Measurements from ENCODE around the gene IQSEC1.

The IQSEC1 gene

GRCh38 chr3:12929801-12930200 lies 143.4 kb downstream of the IQSEC1 start:
- no peak for DNase-seq

- DNase-seq: no peak
These were observed 146.6 kb downstream of the IQSEC1 start for GRCh38 chr3:12926660-12927059.

DNA sequence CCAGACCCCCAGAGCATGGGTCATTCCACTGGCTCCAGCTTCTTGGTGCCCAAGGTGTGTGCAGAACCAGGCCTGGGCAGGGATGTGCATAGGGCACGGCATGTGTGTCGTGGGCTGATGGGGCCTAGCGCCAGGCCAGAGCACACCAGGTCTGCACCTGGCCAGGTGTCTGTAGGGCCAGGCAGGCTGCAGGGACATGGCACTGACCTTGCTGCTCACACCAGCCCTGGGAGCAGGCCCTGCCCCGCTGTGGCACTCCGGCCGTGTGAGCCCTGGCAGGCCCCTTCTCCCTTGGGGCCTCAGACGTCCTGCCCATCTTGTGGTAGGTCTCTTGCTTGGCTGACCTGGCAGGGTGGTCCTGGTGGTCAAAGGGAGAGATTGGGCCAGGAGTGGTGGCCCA lies 147.6 kb downstream of the IQSEC1 start:
- no peak for DNase-seq

DNA sequence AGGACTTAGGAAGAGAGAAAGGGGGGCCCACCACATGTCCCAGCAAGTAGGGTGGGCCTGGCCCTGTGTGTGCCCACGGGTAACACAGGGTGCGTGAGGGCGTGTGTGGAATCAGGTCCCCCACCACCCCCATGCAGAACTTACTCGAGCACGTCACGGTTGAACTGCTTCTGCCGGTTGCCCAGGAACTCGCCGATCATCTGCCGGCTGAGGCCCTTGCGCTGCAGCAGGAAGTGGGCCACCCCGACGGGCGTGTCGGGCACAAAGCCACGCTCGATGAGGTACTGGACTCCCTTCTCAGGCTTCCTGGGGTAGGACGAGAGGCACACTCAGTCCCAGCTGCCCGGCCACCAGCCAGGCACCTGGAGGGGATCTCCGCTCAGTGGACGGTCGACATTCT lies 148.8 kb downstream of the IQSEC1 start:
- DNase-seq: no peak

- no peak for DNase-seq
These were observed 150.3 kb downstream of the IQSEC1 start for GRCh38 chr3:12922881-12923431.

GRCh38 chr3:12922306-12922705 lies 150.9 kb downstream of the IQSEC1 start:
- DNase-seq: no peak

- DNase-seq: no peak
These were observed 151.5 kb downstream of the IQSEC1 start for GRCh38 chr3:12921736-12922135.

DNA sequence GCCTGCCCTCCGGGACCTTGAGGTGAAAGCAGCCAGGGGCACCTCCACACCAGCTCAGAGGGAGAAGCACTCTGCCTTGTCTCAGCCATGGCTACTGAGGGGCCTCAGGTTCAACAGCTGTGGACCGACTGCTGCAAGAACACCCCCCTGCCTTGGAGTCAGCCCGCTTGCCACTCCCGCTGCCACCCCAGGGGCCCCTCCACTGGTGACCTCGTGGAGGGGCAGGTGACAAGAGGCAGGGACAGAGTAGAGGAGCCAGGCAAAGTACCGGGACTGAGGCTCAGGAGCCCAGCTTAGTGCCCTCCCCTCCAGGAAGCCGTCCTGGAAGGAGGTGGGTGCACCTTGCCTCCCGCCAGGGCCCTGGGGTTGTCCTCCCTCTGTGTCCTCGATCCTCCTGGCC lies 152.3 kb downstream of the IQSEC1 start:
- no peak for DNase-seq

- DNase-seq: no peak
These were observed 154.0 kb downstream of the IQSEC1 start for GRCh38 chr3:12919205-12919604.

DNA sequence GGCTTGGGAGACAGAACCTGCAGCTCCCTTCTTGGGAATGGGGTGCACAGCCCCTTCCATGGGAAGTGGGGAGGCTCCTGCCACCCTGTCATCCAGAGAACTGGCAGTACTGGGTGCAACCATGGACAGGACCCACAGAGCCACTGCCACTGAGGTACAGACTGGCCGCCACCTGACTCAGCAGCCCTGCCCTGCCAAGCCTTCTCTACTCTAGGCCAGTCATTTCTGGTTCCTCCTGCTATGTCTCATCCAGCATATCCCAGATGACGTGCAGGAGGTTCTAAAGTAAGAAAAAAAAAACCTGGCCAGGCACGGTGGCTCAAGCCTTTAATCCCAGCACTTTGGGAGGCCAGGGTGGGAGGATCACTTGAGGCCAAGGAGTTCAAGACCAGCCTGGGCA lies 155.0 kb downstream of the IQSEC1 start:
- no peak for DNase-seq

- DNase-seq: peak in 2 of 5 experiments; percentile 76 to 77
These were observed 157.1 kb downstream of the IQSEC1 start for GRCh38 chr3:12916159-12916558.

- DNase-seq: no peak
These were observed 159.1 kb downstream of the IQSEC1 start for GRCh38 chr3:12914088-12914487.

- no peak for DNase-seq
These were observed 161.3 kb downstream of the IQSEC1 start for GRCh38 chr3:12911881-12912415.

DNA sequence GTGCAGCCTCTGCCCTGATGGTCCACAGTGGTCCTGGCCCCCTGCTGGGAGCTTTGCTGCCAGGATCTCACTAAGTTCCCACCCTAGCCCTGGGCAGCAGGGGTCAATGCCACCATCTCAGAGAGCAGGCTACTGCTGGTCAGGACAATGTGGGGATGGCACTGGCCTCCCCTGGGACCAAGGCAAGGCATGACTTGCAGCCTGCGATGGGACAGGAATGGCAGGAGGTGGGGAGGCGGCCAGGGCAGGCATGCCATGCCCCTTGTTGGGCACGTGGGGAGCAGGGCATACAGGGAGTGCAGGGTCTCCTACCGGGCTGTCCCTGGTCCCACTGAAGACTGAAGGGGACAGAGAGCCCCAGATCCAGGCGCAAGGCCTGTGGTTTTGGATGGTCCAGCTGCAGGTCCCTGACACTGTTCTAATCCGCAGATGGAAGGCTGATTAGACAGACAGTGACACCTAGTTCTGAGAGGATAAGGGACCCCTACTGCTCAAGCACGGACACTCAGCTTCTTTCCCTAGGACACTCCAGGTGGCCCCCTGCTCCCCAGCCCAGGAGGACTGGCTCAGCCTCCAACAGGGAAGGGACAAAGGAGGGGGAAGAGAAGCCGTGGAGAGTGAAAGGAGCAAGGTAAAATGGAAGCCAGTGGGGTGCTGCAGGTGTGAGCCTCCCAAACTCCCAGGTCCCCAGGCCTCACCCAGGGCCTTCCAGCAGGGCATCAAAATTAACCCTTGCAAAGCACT lies 162.7 kb downstream of the IQSEC1 start:
- DNase-seq: no peak

- no peak for DNase-seq
These were observed 163.5 kb downstream of the IQSEC1 start for GRCh38 chr3:12909710-12910109.

DNA sequence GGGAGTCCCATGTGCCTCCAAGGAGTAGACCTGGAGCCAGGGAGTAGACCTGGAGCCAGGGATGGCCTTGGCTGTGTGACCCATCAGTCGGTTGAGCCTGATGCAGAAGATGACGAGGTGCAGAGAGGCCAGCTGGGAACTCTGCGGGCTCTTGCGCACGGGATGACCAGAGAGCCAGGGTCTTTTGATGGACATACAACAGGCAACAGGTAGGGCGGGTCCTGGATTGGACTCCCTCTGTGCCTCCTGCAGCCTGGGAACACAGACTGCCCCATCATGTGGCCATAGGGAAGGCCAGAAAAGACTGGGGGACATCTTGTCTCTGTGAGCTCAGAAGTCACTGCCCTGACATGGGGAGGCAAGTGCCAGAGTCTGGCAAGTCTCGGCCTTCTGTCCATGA lies 164.4 kb downstream of the IQSEC1 start:
- no peak for DNase-seq

GRCh38 chr3:12908136-12908730 lies 165.0 kb downstream of the IQSEC1 start:
- no peak for DNase-seq

GRCh38 chr3:12907729-12908128 lies 165.5 kb downstream of the IQSEC1 start:
- DNase-seq: no peak

DNA sequence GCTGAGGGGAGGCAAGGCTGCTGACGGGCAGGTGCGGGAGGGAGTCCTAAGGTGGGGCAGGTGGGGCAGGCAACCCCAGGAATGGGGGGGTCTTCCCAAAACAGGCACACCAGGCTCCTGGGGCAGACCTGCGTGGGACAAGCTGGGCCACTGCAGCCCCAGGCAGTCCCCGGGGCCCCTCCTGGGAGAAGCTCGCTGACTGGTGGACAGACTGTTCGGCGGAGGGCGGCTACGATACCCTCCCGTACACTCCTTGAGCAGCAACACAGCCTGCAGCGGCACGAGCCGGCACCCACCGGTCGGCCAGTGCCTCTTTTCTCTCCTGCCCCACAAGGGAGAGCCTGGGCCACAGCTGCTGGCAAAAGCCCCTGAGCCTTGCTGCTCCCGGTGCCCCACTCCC lies 165.9 kb downstream of the IQSEC1 start:
- DNase-seq: no peak

DNA sequence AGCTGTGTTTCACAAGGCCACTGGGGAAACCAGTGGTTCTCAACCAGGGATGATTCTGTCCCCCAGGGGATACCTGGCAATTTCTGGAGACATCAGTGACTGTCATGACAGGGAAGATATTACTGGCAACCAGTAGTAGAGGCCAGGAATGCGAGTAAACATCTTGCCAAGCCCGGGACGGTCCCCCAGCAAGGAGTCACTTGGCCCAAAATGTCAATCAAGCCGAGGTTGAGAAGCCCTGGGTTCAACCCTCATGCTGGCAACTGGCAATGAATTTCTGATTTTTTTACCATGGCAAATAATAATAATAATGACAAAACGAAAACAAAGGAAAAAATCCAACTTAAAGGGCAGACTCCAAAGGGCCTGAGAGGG lies 166.3 kb downstream of the IQSEC1 start:
- DNase-seq: no peak

- DNase-seq: no peak
These were observed 166.9 kb downstream of the IQSEC1 start for GRCh38 chr3:12906141-12906915.

DNA sequence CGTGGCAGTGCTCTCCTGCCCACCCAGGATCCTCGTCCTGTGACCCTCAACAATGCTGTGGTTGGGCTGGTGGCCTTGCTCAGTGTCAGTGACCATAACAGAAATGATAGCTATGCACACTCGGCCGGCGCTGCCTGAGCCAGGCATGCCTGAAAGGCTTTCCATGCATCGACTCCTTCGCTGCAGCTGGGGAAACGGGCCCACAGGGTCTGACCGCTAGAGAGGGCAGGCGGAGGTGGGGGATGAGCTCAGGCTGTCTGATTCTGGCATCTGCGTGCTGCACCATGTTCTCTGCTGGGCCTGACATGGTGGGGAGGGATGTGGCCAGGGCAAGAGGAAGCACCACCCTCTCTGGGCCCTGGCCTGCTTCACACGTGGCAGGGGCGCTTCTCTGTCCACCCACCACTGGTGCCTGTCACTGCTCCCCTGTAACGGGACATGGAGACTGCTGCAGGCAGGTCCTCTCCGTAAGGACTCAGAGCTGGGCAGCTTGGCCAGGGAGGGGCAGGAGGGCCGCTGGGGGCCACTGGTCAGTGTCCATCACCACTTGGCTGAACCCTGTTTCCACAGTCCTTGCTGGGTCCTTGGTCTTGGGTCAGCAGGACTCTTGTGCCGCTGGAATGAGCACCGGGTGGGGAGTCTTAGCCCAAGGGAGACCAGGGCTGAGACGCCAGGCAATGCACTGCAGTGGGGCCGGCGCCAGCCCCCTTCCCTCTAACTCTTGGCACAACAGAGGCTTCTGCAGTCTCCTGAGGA lies 167.7 kb downstream of the IQSEC1 start:
- DNase-seq: no peak

DNA sequence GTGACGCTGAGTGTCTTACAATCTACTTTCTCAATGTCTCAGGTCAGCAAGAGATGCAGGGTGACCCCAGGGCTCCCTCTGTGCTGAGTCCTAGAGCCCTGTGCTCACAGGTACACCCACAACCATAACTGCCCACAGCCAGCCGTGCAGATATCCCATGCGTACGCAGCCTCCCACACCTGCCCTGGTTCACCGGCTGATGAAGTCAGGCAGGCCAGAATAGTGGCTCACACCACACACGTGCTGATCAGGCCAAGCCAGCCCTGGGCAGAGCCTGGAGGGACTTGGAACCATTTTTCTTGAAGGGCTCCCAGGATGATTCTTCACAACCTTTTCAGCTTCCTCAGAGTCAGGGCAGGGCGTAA lies 168.3 kb downstream of the IQSEC1 start:
- no peak for DNase-seq

All from T-helper 2 cell (primary cell).